ENCODE data around the gene MAD1L1. TPM values are rescaled to one million over a fixed set of nuclear protein-coding genes. Genes with fewer than 3 reads are reported as not detected.

Gene MAD1L1
- total RNA-seq, 2 experiments from 2014 or later: 58.3 to 65.3 TPM

- no peak overlapping the region for H2AFZ ChIP-seq (ENCODE audit: low read length)
- no peaks in the 10 kb centered on the region for H3K36me3 ChIP-seq (ENCODE audit: insufficient read depth, low read length)
- H3K4me1 ChIP-seq (ENCODE audit: insufficient read depth, low read length, poor library complexity, severe bottlenecking): no peaks in the 10 kb centered on the region
- intact Hi-C loops (cut with micrococcal nuclease; ENCODE audit: unreplicated experiment): no loop called here
- POLR2A ChIA-PET: no interaction called here
- CTCF ChIA-PET (ENCODE audit: unreplicated experiment): no interaction called here
- H3K79me2 ChIP-seq (ENCODE audit: insufficient read depth, low read depth, low read length): no peaks in the 10 kb centered on the region
- H3K4me2 ChIP-seq (ENCODE audit: low read length): no peak overlapping the region
- no peak for DNase-seq (ENCODE audit: low spot score)
- no peak for TF ChIP-seq CTCF (conservative IDR thresholded peaks at IDR 0.05; ENCODE audit: low read length)
- H4K20me1 ChIP-seq (ENCODE audit: insufficient read depth, low read length): no peaks in the 10 kb centered on the region
- H3K4me3 ChIP-seq (ENCODE audit: low read depth, low read length, poor library complexity, severe bottlenecking): no peak overlapping the region
- H3K9me2 ChIP-seq (ENCODE audit: insufficient read depth, low read length): no peaks in the 10 kb centered on the region
- BruUV-seq (replicated peaks): no TSS peak
- no peaks in the 10 kb centered on the region for H3K9me3 ChIP-seq (ENCODE audit: low read length)
- no peak overlapping the region for H3K27ac ChIP-seq (ENCODE audit: low read depth, low read length, poor library complexity, severe bottlenecking)
Measured at GRCh38 chr7:2003931-2004812, 228.6 kb downstream of the MAD1L1 start.

- no peak overlapping the region for H3K4me3 ChIP-seq (ENCODE audit: low read depth, low read length, poor library complexity, severe bottlenecking)
- H3K4me2 ChIP-seq (ENCODE audit: low read length): no peak overlapping the region
- intact Hi-C loops (cut with micrococcal nuclease; ENCODE audit: unreplicated experiment): no loop called here
- H3K36me3 ChIP-seq (ENCODE audit: insufficient read depth, low read length): no peaks in the 10 kb centered on the region
- BruUV-seq (replicated peaks): no TSS peak
- POLR2A ChIA-PET: no interaction called here
- H4K20me1 ChIP-seq (ENCODE audit: insufficient read depth, low read length): no peaks in the 10 kb centered on the region
- no peaks in the 10 kb centered on the region for H3K4me1 ChIP-seq (ENCODE audit: insufficient read depth, low read length, poor library complexity, severe bottlenecking)
- no peaks in the 10 kb centered on the region for H3K9me2 ChIP-seq (ENCODE audit: insufficient read depth, low read length)
- TF ChIP-seq EZH2phosphoT487 (IDR thresholded peaks at IDR 0.05; ENCODE audit: borderline replicate concordance, low read depth, low read length): no peak
- TF ChIP-seq CTCF (conservative IDR thresholded peaks at IDR 0.05; ENCODE audit: low read length): no peak
- CTCF ChIA-PET (ENCODE audit: unreplicated experiment): no interaction called here
- no peaks in the 10 kb centered on the region for H3K9me3 ChIP-seq (ENCODE audit: low read length)
- H2AFZ ChIP-seq (ENCODE audit: low read length): no peak overlapping the region
- no peak overlapping the region for H3K27ac ChIP-seq (ENCODE audit: low read depth, low read length, poor library complexity, severe bottlenecking)
- DNase-seq (ENCODE audit: low spot score): no peak
- H3K79me2 ChIP-seq (ENCODE audit: insufficient read depth, low read depth, low read length): no peaks in the 10 kb centered on the region
Measured at GRCh38 chr7:2003451-2003930, 229.3 kb downstream of the MAD1L1 start.

Measured in OCI-LY7 (cell line).